GM12892 (cell line): ENCODE results near the gene CABP4.

Experiments
- POLR2A ChIP-seq: IDR thresholded peaks from 2 replicates; pipeline ENCODE4 v1.6.1; 2011; ENCODE audit warnings: low read depth, low read length, control low read depth
- POLR2AphosphoS5 ChIP-seq: IDR thresholded peaks from 2 replicates; pipeline ENCODE4 v1.6.1; 2011; ENCODE audit warnings: low read depth, low read length, control low read depth
- TAF1 ChIP-seq: IDR thresholded peaks from 2 replicates; pipeline ENCODE4 v1.6.1; 2011; ENCODE audit warnings: low read depth, mild to moderate bottlenecking, control low read depth, low read length, borderline replicate concordance

GRCh38 chr11:67407688-67408163 is 47.4 kb upstream of the CABP4 start:
- TF ChIP-seq POLR2AphosphoS5 (no peak), POLR2A (no peak), TAF1 (no peak)
